ENCODE results near the gene VAC14.
"Not testable (repeated sequence)": the region's sequence is repeated elsewhere in the genome, so short reads cannot be mapped to it uniquely, and the experiment has no call there.

- TF ChIP-seq CTCF, POLR2A, EP300, POLR2AphosphoS5 (IDR thresholded peaks at IDR 0.05): not testable (repeated sequence)
Observed at GRCh38 chr16:70742967-70743366, 58.0 kb downstream of the VAC14 start.
